Mesenchymal stem cell (in vitro differentiated cells and primary cell): Measurements from ENCODE around the gene NSUN5.
A peak's percentile ranks its signal among the peaks of the same experiment; 100 is the strongest.

Experiments
- DNase-seq: peaks from one replicate; pipeline ENCODE4 v3.0.0-alpha.2; 2013
- H2AFZ ChIP-seq: one replicate; pipeline ENCODE4 v1.6.1; 2013; ENCODE audit warnings: low read depth, mild to moderate bottlenecking, control low read depth, inconsistent platforms, low read length, moderate library complexity
- H2AK5ac ChIP-seq: 2 replicates; pipeline ENCODE4 v1.6.1; 2013; ENCODE audit warnings: low read length, moderate library complexity, mild to moderate bottlenecking, inconsistent platforms; ENCODE audit not compliant: severe bottlenecking
- H2BK120ac ChIP-seq: one replicate; pipeline ENCODE4 v1.6.1; 2013; ENCODE audit warnings: low read depth, mild to moderate bottlenecking, inconsistent platforms, low read length, moderate library complexity
- H2BK12ac ChIP-seq, 2 experiments: one replicate each; pipeline ENCODE4 v1.6.1; 2013; ENCODE audit warnings: inconsistent platforms in 2 of 2, low read length in 2 of 2, mild to moderate bottlenecking in 2 of 2, moderate library complexity in 2 of 2, control low read depth in 1 of 2
- H2BK15ac ChIP-seq: one replicate; pipeline ENCODE4 v1.6.1; 2013; ENCODE audit warnings: mild to moderate bottlenecking, low read depth, inconsistent platforms; ENCODE audit not compliant: poor library complexity, severe bottlenecking
- H2BK5ac ChIP-seq: 2 replicates; pipeline ENCODE4 v1.6.1; 2013; ENCODE audit warnings: low read depth, mild to moderate bottlenecking, low read length, control low read depth, inconsistent platforms; ENCODE audit not compliant: poor library complexity, severe bottlenecking
- H3K14ac ChIP-seq, 2 experiments: one replicate each; pipeline ENCODE4 v1.6.1; 2013; ENCODE audit warnings: inconsistent platforms in 2 of 2, low read length in 2 of 2, control low read depth in 1 of 2, mild to moderate bottlenecking in 1 of 2, moderate library complexity in 1 of 2
- H3K18ac ChIP-seq, 2 experiments: one replicate each; pipeline ENCODE4 v1.6.1; 2013; ENCODE audit warnings: inconsistent platforms in 2 of 2, low read length in 2 of 2, control low read depth in 1 of 2, low read depth in 1 of 2, mild to moderate bottlenecking in 1 of 2
- H3K23ac ChIP-seq, 2 experiments: one replicate each; pipeline ENCODE4 v1.6.1; 2013; ENCODE audit warnings: inconsistent platforms in 2 of 2, low read length in 2 of 2, mild to moderate bottlenecking in 2 of 2, moderate library complexity in 2 of 2, control low read depth in 1 of 2
- H3K27ac ChIP-seq: 2 replicates; pipeline ENCODE4 v1.5.1; 2013; ENCODE audit warnings: mild to moderate bottlenecking, moderate library complexity, low read length, control low read depth, inconsistent platforms; ENCODE audit not compliant: poor library complexity, severe bottlenecking
- H3K27me3 ChIP-seq, 2 experiments: 2 replicates each; pipeline versions ENCODE4 v1.6.1 to v1.7.0; 2013; ENCODE audit warnings: low read length in 2 of 2, mild to moderate bottlenecking in 2 of 2, moderate library complexity in 2 of 2, control low read depth in 1 of 2, inconsistent platforms in 1 of 2; ENCODE audit not compliant: control insufficient read depth in 1 of 2, insufficient read depth in 1 of 2
- H3K36me3 ChIP-seq, 2 experiments: 2 replicates each; pipeline versions ENCODE4 v1.6.1 to v1.7.0; 2013; ENCODE audit warnings: low read length in 2 of 2, control low read depth in 1 of 2, inconsistent platforms in 1 of 2, low read depth in 1 of 2, mild to moderate bottlenecking in 1 of 2; ENCODE audit not compliant: insufficient read depth in 2 of 2, control insufficient read depth in 1 of 2
- H3K4ac ChIP-seq, 2 experiments: one replicate each; pipeline ENCODE4 v1.6.1; 2013; ENCODE audit warnings: inconsistent platforms in 2 of 2, low read length in 2 of 2, mild to moderate bottlenecking in 2 of 2, moderate library complexity in 2 of 2, control low read depth in 1 of 2, low read depth in 1 of 2
- H3K4me1 ChIP-seq: 2 replicates; pipeline ENCODE4 v1.6.1; 2013; ENCODE audit warnings: low read depth, low read length, control low read depth; ENCODE audit not compliant: control insufficient read depth, insufficient read depth
- H3K4me2 ChIP-seq: 2 replicates; pipeline ENCODE4 v1.6.1; 2013; ENCODE audit warnings: low read length, mild to moderate bottlenecking, inconsistent platforms; ENCODE audit not compliant: poor library complexity, severe bottlenecking
- H3K4me3 ChIP-seq, 2 experiments: 2 replicates each; pipeline versions ENCODE4 v1.5.1 to v1.7.0; 2013; ENCODE audit warnings: low read length in 2 of 2, mild to moderate bottlenecking in 2 of 2, control low read depth in 1 of 2, low read depth in 1 of 2; ENCODE audit not compliant: insufficient read depth in 1 of 2
- H3K79me1 ChIP-seq: replicated peaks from 2 replicates; pipeline ENCODE4 v1.6.1; 2013; ENCODE audit warnings: mild to moderate bottlenecking, control low read depth, low read length, inconsistent platforms; ENCODE audit not compliant: poor library complexity, severe bottlenecking
- H3K9ac ChIP-seq: 2 replicates; pipeline ENCODE4 v1.7.0; 2013; ENCODE audit warnings: mild to moderate bottlenecking, low read length, moderate library complexity
- H3K9me3 ChIP-seq: 2 replicates; pipeline ENCODE4 v1.7.0; 2013; ENCODE audit warnings: mild to moderate bottlenecking, low read length; ENCODE audit not compliant: control insufficient read depth
- H4K8ac ChIP-seq: one replicate; pipeline ENCODE4 v1.6.1; 2013; ENCODE audit warnings: inconsistent platforms, mild to moderate bottlenecking, low read length, moderate library complexity
- H4K91ac ChIP-seq: one replicate; pipeline ENCODE4 v1.6.1; 2013; ENCODE audit warnings: mild to moderate bottlenecking, low read length, inconsistent platforms
- WGBS: methylation state at CpG from one replicate; pipeline ENCODE4 v1.1.7; 2013; ENCODE audit warnings: mixed read lengths; 5-methylcytosine and 5-hydroxymethylcytosine counted together

NSUN5 gene

DNA sequence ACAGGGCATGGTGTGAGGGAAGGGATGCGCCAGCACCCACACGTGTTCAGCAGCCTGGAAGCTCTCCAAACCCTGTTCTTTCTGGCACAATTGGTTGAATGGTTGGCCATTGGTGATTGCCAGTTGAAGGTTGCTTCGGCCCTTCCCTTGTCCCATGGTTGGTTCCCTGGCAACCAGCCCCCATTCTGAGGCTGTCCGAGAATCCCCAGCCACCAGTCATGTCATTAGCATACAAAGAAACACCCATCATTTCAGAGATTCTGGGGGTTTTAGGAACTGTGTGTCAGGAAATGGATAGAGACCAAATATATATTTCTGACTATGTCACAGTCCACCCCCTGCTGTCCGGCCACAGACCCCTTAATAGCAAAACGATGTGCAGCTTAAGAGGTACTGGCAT, 41.1 kb upstream of the NSUN5 start:
- no peak overlapping the region for H2AK5ac ChIP-seq
- 89% methylated on average over 4 of the region's 6 CpGs for WGBS
- H3K4me2 ChIP-seq = no peak overlapping the region
- H3K14ac ChIP-seq = no peak overlapping the region
- H3K27ac ChIP-seq = no peak overlapping the region
- no peak overlapping the region for H2BK120ac ChIP-seq
- H3K4me3 ChIP-seq = no peak overlapping the region
- H3K18ac ChIP-seq = no peak overlapping the region
- H2BK12ac ChIP-seq = no peak overlapping the region
- no peak overlapping the region for H4K91ac ChIP-seq
- no peak overlapping the region for H3K4ac ChIP-seq
- no peak overlapping the region for H3K9ac ChIP-seq
- H2BK15ac ChIP-seq = no peak overlapping the region
- H3K23ac ChIP-seq = no peak overlapping the region
- H3K36me3 ChIP-seq = no peaks in the 10 kb centered on the region
- peaks cover 0 to 49% of the 10 kb centered on the region in 2 experiments for H3K27me3 ChIP-seq
- H3K9me3 ChIP-seq = peaks cover 8% of the 10 kb centered on the region
- no peaks in the 10 kb centered on the region for H3K79me1 ChIP-seq
- H2AFZ ChIP-seq = no peak overlapping the region
- no peak for DNase-seq
- no peak overlapping the region for H4K8ac ChIP-seq
- H2BK5ac ChIP-seq = no peak overlapping the region
- peaks cover 4% of the 10 kb centered on the region for H3K4me1 ChIP-seq

DNA sequence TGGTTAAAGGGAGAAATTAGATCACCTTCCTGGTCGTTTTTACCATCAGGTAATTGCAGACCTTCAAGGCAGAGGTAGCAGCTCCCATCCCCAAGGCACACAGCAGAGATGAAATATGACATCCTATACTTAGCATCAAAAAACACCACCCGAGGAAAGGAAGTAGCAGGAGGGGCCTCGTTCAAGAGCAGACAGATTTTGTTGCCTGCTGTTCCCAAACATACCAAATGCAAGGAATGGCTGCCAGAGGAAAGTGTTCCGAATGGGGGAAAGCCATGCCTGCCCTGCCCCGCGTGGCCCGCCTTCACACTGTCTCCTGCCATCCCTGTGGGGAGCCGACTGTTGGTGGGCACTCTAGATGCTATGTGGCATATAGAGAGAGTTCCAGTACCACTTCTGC, 37.3 kb upstream of the NSUN5 start:
- WGBS = 62% methylated on average over 8 of the region's 8 CpGs
- H2AFZ ChIP-seq = peak overlapping the region; percentile 37

GRCh38 chr7:73345538-73345937, 36.9 kb upstream of the NSUN5 start:
- H3K79me1 ChIP-seq = no peaks in the 10 kb centered on the region
- 95% methylated on average over 4 of the region's 4 CpGs for WGBS
- no peak overlapping the region for H2AFZ ChIP-seq
- H2BK120ac ChIP-seq = no peak overlapping the region
- no peak overlapping the region for H3K27ac ChIP-seq
- H4K8ac ChIP-seq = no peak overlapping the region
- no peak overlapping the region for H2BK12ac ChIP-seq
- H2BK5ac ChIP-seq = no peak overlapping the region
- no peak overlapping the region for H3K4me2 ChIP-seq
- H3K23ac ChIP-seq = no peak overlapping the region
- H3K36me3 ChIP-seq = no peaks in the 10 kb centered on the region
- no peak overlapping the region for H3K9ac ChIP-seq
- peaks cover 0 to 30% of the 10 kb centered on the region in 2 experiments for H3K27me3 ChIP-seq
- no peak overlapping the region for H3K4ac ChIP-seq
- H3K4me3 ChIP-seq = no peak overlapping the region
- no peak for DNase-seq
- no peak overlapping the region for H2BK15ac ChIP-seq
- H3K18ac ChIP-seq = no peak overlapping the region
- no peak overlapping the region for H4K91ac ChIP-seq
- H3K9me3 ChIP-seq = no peaks in the 10 kb centered on the region
- no peak overlapping the region for H3K14ac ChIP-seq
- H3K4me1 ChIP-seq = peaks cover 7% of the 10 kb centered on the region
- no peak overlapping the region for H2AK5ac ChIP-seq

More for the DNA sequence above, 37.3 kb upstream of the NSUN5 start:
- Histone ChIP-seq H3K27me3 (peaks cover 0 to 30% of the 10 kb centered on the region in 2 experiments), H3K9me3 (no peaks in the 10 kb centered on the region), H3K14ac (peak overlapping the region in 1 of 2 experiments; percentile 83), H3K36me3 (no peaks in the 10 kb centered on the region), H2AK5ac (no peak overlapping the region), H4K91ac (no peak overlapping the region), H3K27ac (no peak overlapping the region), H3K4me2 (no peak overlapping the region), H3K4ac (no peak overlapping the region), H3K18ac (no peak overlapping the region), H2BK5ac (no peak overlapping the region), H2BK120ac (no peak overlapping the region), H4K8ac (no peak overlapping the region), H3K9ac (no peak overlapping the region), H3K4me1 (peaks cover 7% of the 10 kb centered on the region), H3K79me1 (no peaks in the 10 kb centered on the region), H2BK15ac (no peak overlapping the region), H2BK12ac (no peak overlapping the region), H3K4me3 (no peak overlapping the region), H3K23ac (peak overlapping the region in 1 of 2 experiments; percentile 85)
- DNase-seq = no peak

- Histone ChIP-seq H3K14ac (no peak overlapping the region), H4K91ac (no peak overlapping the region), H2AK5ac (no peak overlapping the region), H3K79me1 (no peaks in the 10 kb centered on the region), H2BK120ac (no peak overlapping the region), H2AFZ (no peak overlapping the region), H3K27ac (no peak overlapping the region), H3K4ac (no peak overlapping the region), H2BK5ac (no peak overlapping the region), H3K27me3 (peaks cover 0 to 37% of the 10 kb centered on the region in 2 experiments), H2BK15ac (no peak overlapping the region), H3K4me1 (peaks cover 7% of the 10 kb centered on the region), H3K4me3 (no peak overlapping the region), H4K8ac (no peak overlapping the region), H3K9ac (no peak overlapping the region), H3K36me3 (no peaks in the 10 kb centered on the region), H3K18ac (no peak overlapping the region), H3K23ac (no peak overlapping the region), H2BK12ac (no peak overlapping the region), H3K4me2 (no peak overlapping the region), H3K9me3 (no peaks in the 10 kb centered on the region)
- DNase-seq = no peak
- 91% methylated on average over 7 of the region's 7 CpGs for WGBS
These were observed 35.2 kb upstream of the NSUN5 start for GRCh38 chr7:73343671-73344380.
